GM21367 (cell line): Measurements from ENCODE around the gene KDM4E.

Source experiments
- ATAC-seq: cut with Tn5 transposase; IDR thresholded peaks from one replicate; pipeline ENCODE4 v1.9.1; 2021; ENCODE audit not compliant: unreplicated experiment

The KDM4E gene

GRCh38 chr11:95050595-95051202 lies 25.6 kb downstream of the KDM4E start:
- ATAC-seq = no peak

GRCh38 chr11:95054356-95054755 lies 29.3 kb downstream of the KDM4E start:
- ATAC-seq = no peak

GRCh38 chr11:95055283-95055897 lies 30.3 kb downstream of the KDM4E start:
- ATAC-seq = peak; percentile 97

- no peak for ATAC-seq
Measured at GRCh38 chr11:95057959-95058358, 32.9 kb downstream of the KDM4E start.

- no peak for ATAC-seq
Measured at GRCh38 chr11:95058621-95059020, 33.6 kb downstream of the KDM4E start.

GRCh38 chr11:95059046-95059445 lies 34.0 kb downstream of the KDM4E start:
- ATAC-seq = no peak

GRCh38 chr11:95065336-95065735 lies 40.3 kb downstream of the KDM4E start:
- no peak for ATAC-seq

- ATAC-seq = peak; percentile 32
Measured at GRCh38 chr11:95066716-95067038, 41.6 kb downstream of the KDM4E start, which contains the start of gene SRSF8. SRSF8 (plus strand) TSS chr11:95066919; CDS start chr11:95067227, 308 bp downstream.

- peak; percentile 52 for ATAC-seq
Measured at GRCh38 chr11:95067039-95067840, 42.2 kb downstream of the KDM4E start.

- ATAC-seq = no peak
Measured at GRCh38 chr11:95067841-95068219, 42.8 kb downstream of the KDM4E start.

- ATAC-seq = peak; percentile 77
Measured at GRCh38 chr11:95068549-95068948, 43.5 kb downstream of the KDM4E start.

GRCh38 chr11:95070471-95070870 lies 45.4 kb downstream of the KDM4E start:
- ATAC-seq = no peak

GRCh38 chr11:95072948-95073347 lies 47.9 kb downstream of the KDM4E start:
- no peak for ATAC-seq

GRCh38 chr11:95074792-95075563 lies 49.9 kb downstream of the KDM4E start:
- no peak for ATAC-seq

GRCh38 chr11:95076416-95076815 lies 51.4 kb downstream of the KDM4E start:
- no peak for ATAC-seq

- no peak for ATAC-seq
Measured at GRCh38 chr11:95076981-95077380, 51.9 kb downstream of the KDM4E start.
